Hepatocyte (in vitro differentiated cells): Measurements from ENCODE around the gene APBA1. TPM values are rescaled to one million over a fixed set of nuclear protein-coding genes. Genes with fewer than 3 reads are reported as not detected.

Source experiments
- DNase-seq: peaks from one replicate; pipeline ENCODE4 v3.0.0-alpha.2; 2016; ENCODE audit warnings: low spot score
- H2AFZ ChIP-seq: fragments of 200-600 bp; sonication (generic); 2 replicates; pipeline ENCODE4 v1.6.0; 2016; ENCODE audit warnings: antibody characterized with exemption, mild to moderate bottlenecking
- H3K27ac ChIP-seq: fragments of 200-600 bp; sonication (generic); 2 replicates; pipeline ENCODE4 v1.5.1; 2016; ENCODE audit warnings: mild to moderate bottlenecking
- H3K27me3 ChIP-seq: fragments of 200-600 bp; sonication (generic); 2 replicates; pipeline ENCODE4 v1.6.1; 2016
- H3K36me3 ChIP-seq: fragments of 200-600 bp; sonication (generic); replicated peaks from 2 replicates; pipeline ENCODE4 v1.5.1; 2016; ENCODE audit warnings: low read depth; ENCODE audit not compliant: insufficient read depth
- H3K4me1 ChIP-seq: fragments of 200-600 bp; sonication (generic); 2 replicates; pipeline ENCODE4 v1.5.1; 2016; ENCODE audit warnings: mild to moderate bottlenecking, moderate library complexity; ENCODE audit not compliant: insufficient read depth
- H3K4me2 ChIP-seq: fragments of 200-600 bp; sonication (generic); 2 replicates; pipeline ENCODE4 v1.6.0; 2016
- H3K4me3 ChIP-seq: fragments of 200-600 bp; sonication (generic); 2 replicates; pipeline ENCODE4 v1.5.1; 2016; ENCODE audit warnings: mild to moderate bottlenecking
- H3K79me2 ChIP-seq: fragments of 200-600 bp; sonication (generic); 2 replicates; pipeline ENCODE4 v1.6.0; 2017; ENCODE audit warnings: mild to moderate bottlenecking
- H3K9me2 ChIP-seq: fragments of 200-600 bp; sonication (generic); replicated peaks from 2 replicates; pipeline ENCODE4 v1.6.0; 2017; ENCODE audit warnings: mild to moderate bottlenecking; ENCODE audit not compliant: insufficient read depth
- H3K9me3 ChIP-seq: fragments of 200-600 bp; sonication (generic); 2 replicates; pipeline ENCODE4 v1.5.1; 2016; ENCODE audit warnings: low read depth, mild to moderate bottlenecking
- H4K20me1 ChIP-seq: fragments of 200-600 bp; sonication (generic); 2 replicates; pipeline ENCODE4 v1.6.0; 2016; ENCODE audit warnings: mild to moderate bottlenecking; ENCODE audit not compliant: insufficient read depth, poor library complexity, severe bottlenecking
- EZH2 ChIP-seq: fragments of 200-600 bp; sonication (generic); IDR thresholded peaks from 2 replicates; pipeline ENCODE4 v1.6.1; 2016; ENCODE audit warnings: antibody characterized with exemption, mild to moderate bottlenecking, borderline replicate concordance
- EZH2phosphoT487 ChIP-seq: fragments of 200-600 bp; sonication (generic); IDR thresholded peaks from one replicate; pipeline ENCODE4 v1.6.1; 2018; ENCODE audit warnings: antibody characterized with exemption, mild to moderate bottlenecking, low read depth, moderate library complexity; ENCODE audit not compliant: unreplicated experiment, severe bottlenecking
- WGBS: methylation state at CpG from one replicate; pipeline ENCODE4 v1.1.6; 2016; ENCODE audit warnings: low lambda C conversion rate; ENCODE audit errors: missing lambda C conversion rate; 5-methylcytosine and 5-hydroxymethylcytosine counted together
- polyA plus RNA-seq: library from polyadenylated mRNA; unstranded; fragments of >200 nt; fragmentation: Nextera tagmentation; extraction: Ambion mirVana; gene quantifications from 2 replicates; pipeline ENCODE4 v1.2.1, GENCODE V29; 2016
- total RNA-seq: library from RNA; depleted of rRNA; stranded (reverse); fragments of >200 nt; gene quantifications from 2 replicates; pipeline ENCODE4 v1.2.3, GENCODE V29; 2014
- TF ChIP-seq, protein P1 (sequence below): fragments of 200-600 bp; sonication (generic); IDR thresholded peaks from 2 replicates; pipeline ENCODE4 v1.5.1; 2016; ENCODE audit warnings: antibody characterized with exemption, mild to moderate bottlenecking; ENCODE audit not compliant: poor library complexity

The APBA1 gene
- total and polyA plus RNA-seq, 2 experiments from 2014 or later: 1.5 to 12.0 TPM

GRCh38 chr9:69579760-69580581, 92.2 kb downstream of the APBA1 start:
- Histone ChIP-seq H3K9me3 (no peaks in the 10 kb centered on the region), H3K4me3 (no peak overlapping the region), H4K20me1 (no peaks in the 10 kb centered on the region), H3K27ac (no peak overlapping the region), H3K79me2 (no peaks in the 10 kb centered on the region), H2AFZ (no peak overlapping the region), H3K4me2 (no peak overlapping the region), H3K9me2 (no peaks in the 10 kb centered on the region), H3K36me3 (no peaks in the 10 kb centered on the region), H3K4me1 (no peaks in the 10 kb centered on the region), H3K27me3 (no peaks in the 10 kb centered on the region)
- TF ChIP-seq, protein P1, sequence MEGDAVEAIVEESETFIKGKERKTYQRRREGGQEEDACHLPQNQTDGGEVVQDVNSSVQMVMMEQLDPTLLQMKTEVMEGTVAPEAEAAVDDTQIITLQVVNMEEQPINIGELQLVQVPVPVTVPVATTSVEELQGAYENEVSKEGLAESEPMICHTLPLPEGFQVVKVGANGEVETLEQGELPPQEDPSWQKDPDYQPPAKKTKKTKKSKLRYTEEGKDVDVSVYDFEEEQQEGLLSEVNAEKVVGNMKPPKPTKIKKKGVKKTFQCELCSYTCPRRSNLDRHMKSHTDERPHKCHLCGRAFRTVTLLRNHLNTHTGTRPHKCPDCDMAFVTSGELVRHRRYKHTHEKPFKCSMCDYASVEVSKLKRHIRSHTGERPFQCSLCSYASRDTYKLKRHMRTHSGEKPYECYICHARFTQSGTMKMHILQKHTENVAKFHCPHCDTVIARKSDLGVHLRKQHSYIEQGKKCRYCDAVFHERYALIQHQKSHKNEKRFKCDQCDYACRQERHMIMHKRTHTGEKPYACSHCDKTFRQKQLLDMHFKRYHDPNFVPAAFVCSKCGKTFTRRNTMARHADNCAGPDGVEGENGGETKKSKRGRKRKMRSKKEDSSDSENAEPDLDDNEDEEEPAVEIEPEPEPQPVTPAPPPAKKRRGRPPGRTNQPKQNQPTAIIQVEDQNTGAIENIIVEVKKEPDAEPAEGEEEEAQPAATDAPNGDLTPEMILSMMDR: no peak
- TF ChIP-seq EZH2phosphoT487 (no peak), EZH2 (no peak)
- DNase-seq: no peak
- 62% methylated on average over 5 of the region's 5 CpGs for WGBS

DNA sequence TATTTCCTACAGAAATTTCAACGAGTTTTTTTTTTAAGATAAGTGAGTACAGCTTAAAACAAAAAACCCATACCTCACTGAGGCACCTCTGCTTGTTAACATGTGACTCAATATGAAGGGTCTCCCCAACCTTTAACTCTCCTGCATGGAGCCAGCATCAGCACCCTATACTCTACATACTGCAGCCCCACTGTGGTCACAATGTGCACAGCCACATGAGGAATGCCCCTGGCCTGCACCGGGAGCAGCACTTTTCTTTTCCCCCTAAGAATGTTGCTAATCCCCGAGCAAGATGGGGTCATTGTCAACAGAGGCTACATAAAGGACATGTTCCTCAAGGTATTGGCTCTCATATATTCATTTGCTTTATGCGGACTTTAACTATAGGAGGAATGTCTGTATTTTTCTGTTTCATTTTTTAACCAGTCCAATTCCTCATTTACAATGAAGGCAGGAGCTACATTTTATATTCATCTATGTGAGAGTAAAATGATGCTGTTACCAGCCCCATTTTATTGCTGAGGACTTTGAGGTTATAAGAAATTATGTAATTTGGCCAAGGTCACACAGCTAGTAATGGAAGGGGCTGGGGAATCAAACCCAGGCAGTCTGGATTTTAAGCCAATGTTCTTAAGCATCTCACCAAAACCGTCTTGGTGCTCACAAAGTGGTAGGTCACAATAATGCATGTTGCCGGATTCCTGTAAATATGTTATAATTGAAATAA, 93.0 kb downstream of the APBA1 start:
- no peaks in the 10 kb centered on the region for H3K9me3 ChIP-seq
- WGBS: 81% methylated on average over 6 of the region's 6 CpGs

DNA sequence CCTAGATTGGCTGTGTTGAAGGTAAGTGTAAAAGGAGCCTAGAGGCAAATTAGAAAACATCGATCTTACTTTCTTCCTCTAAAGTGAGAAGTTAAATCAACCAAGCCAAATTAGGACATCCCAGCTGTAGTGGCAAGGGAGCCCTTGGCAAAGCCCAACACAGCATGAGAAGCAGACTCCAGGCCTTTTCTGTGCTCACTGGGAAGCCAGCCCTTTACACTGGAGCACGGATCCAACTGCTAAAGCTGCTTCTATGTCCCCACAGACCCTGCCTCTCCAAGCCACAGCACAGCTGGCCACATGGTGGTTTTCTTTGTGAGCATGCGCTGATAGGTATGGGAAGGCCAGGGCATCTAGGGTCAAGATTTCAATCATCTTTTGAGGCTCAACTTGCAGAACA, 94.1 kb downstream of the APBA1 start:
- WGBS: 87% methylated on average over 3 of the region's 3 CpGs
- H3K79me2 ChIP-seq: no peaks in the 10 kb centered on the region
- DNase-seq: no peak
- TF ChIP-seq EZH2phosphoT487: no peak
- TF ChIP-seq EZH2: no peak
- TF ChIP-seq, protein P1: no peak
- H2AFZ ChIP-seq: no peak overlapping the region
- no peak overlapping the region for H3K4me3 ChIP-seq
- no peak overlapping the region for H3K27ac ChIP-seq
- H4K20me1 ChIP-seq: no peaks in the 10 kb centered on the region
- no peak overlapping the region for H3K4me2 ChIP-seq
- no peaks in the 10 kb centered on the region for H3K4me1 ChIP-seq
- no peaks in the 10 kb centered on the region for H3K9me2 ChIP-seq
- no peaks in the 10 kb centered on the region for H3K27me3 ChIP-seq
- H3K9me3 ChIP-seq: no peaks in the 10 kb centered on the region
- no peaks in the 10 kb centered on the region for H3K36me3 ChIP-seq

More for the DNA sequence above, 93.0 kb downstream of the APBA1 start:
- no peak overlapping the region for H3K4me2 ChIP-seq
- no peaks in the 10 kb centered on the region for H3K4me1 ChIP-seq
- H3K9me2 ChIP-seq: no peaks in the 10 kb centered on the region
- DNase-seq: no peak
- H3K27ac ChIP-seq: no peak overlapping the region
- TF ChIP-seq EZH2 (no peak), EZH2phosphoT487 (no peak)
- TF ChIP-seq, protein P1: no peak
- no peaks in the 10 kb centered on the region for H3K36me3 ChIP-seq
- no peaks in the 10 kb centered on the region for H3K79me2 ChIP-seq
- H3K4me3 ChIP-seq: no peak overlapping the region
- no peaks in the 10 kb centered on the region for H3K27me3 ChIP-seq
- H2AFZ ChIP-seq: no peak overlapping the region
- no peaks in the 10 kb centered on the region for H4K20me1 ChIP-seq
